HepG2 (cell line): ENCODE results near the gene CHML. TPM values are rescaled to one million over a fixed set of nuclear protein-coding genes. Genes with fewer than 3 reads are reported as not detected.

Experiments used
- ARNTL ChIP-seq: sonication (generic); formaldehyde crosslinking; IDR thresholded peaks from 2 replicates; pipeline ENCODE4 v1.4.0; 2020; ENCODE audit warnings: mild to moderate bottlenecking, missing genetic modification reagents
- ATF2 ChIP-seq: sonication (generic); formaldehyde crosslinking; IDR thresholded peaks from 2 replicates; pipeline ENCODE4 v1.4.0; 2020; ENCODE audit warnings: missing genetic modification reagents
- BCL6 ChIP-seq: IDR thresholded peaks from 2 replicates; pipeline ENCODE4 v1.6.1; 2016; ENCODE audit warnings: missing genetic modification reagents, missing compliant biosample characterization
- DRAP1 ChIP-seq: IDR thresholded peaks from 2 replicates; pipeline ENCODE4 v1.6.1; 2016; ENCODE audit warnings: missing genetic modification reagents, missing compliant biosample characterization
- FOXA3 ChIP-seq: IDR thresholded peaks from 2 replicates; pipeline ENCODE4 v1.6.1; 2016; ENCODE audit warnings: missing genetic modification reagents, missing compliant biosample characterization
- HHEX ChIP-seq: IDR thresholded peaks from 2 replicates; pipeline ENCODE4 v1.6.1; 2016; ENCODE audit warnings: control low read depth
- HNF1B ChIP-seq: sonication (generic); formaldehyde crosslinking; IDR thresholded peaks from 2 replicates; pipeline ENCODE4 v1.5.1; 2020; ENCODE audit warnings: mild to moderate bottlenecking, moderate library complexity, missing genetic modification reagents
- KDM5A ChIP-seq: fragments of 200-600 bp; sonication (generic); IDR thresholded peaks from 2 replicates; pipeline ENCODE4 v1.7.0; 2018; ENCODE audit warnings: antibody characterized with exemption, mild to moderate bottlenecking, low read length, borderline replicate concordance
- KLF11 ChIP-seq: IDR thresholded peaks from 2 replicates; pipeline ENCODE4 v1.6.1; 2016; ENCODE audit warnings: missing compliant biosample characterization
- REL ChIP-seq: sonication (generic); formaldehyde crosslinking; conservative IDR thresholded peaks from 2 replicates; pipeline ENCODE4 v1.8.0; 2022; ENCODE audit warnings: mild to moderate bottlenecking, missing genetic modification reagents, moderate library complexity
- SETDB1 ChIP-seq: sonication (generic); formaldehyde crosslinking; IDR thresholded peaks from 2 replicates; pipeline ENCODE4 v1.5.1; 2020; ENCODE audit warnings: missing genetic modification reagents, mild to moderate bottlenecking, borderline replicate concordance
- SIN3A ChIP-seq: IDR thresholded peaks from 2 replicates; pipeline ENCODE4 v1.6.1; 2011; ENCODE audit warnings: low read depth, mild to moderate bottlenecking, control low read depth, low read length, borderline replicate concordance
- SMAD3 ChIP-seq: sonication (generic); formaldehyde crosslinking; IDR thresholded peaks from 2 replicates; pipeline ENCODE4 v1.4.0; 2020; ENCODE audit warnings: missing genetic modification reagents
- ZEB1 ChIP-seq: IDR thresholded peaks from 2 replicates; pipeline ENCODE4 v1.6.1; 2012; ENCODE audit warnings: mild to moderate bottlenecking, low read depth, inconsistent platforms; ENCODE audit not compliant: insufficient replicate concordance
- ZNF331 ChIP-seq: sonication (generic); formaldehyde crosslinking; IDR thresholded peaks from 2 replicates; pipeline ENCODE4 v1.4.0; 2020; ENCODE audit warnings: missing genetic modification reagents
- ZNF446 ChIP-seq: sonication (generic); formaldehyde crosslinking; IDR thresholded peaks from 2 replicates; pipeline ENCODE4 v1.5.0; 2020; ENCODE audit warnings: mild to moderate bottlenecking, missing genetic modification reagents
- ZNF512B ChIP-seq: sonication (generic); formaldehyde crosslinking; IDR thresholded peaks from 2 replicates; pipeline ENCODE4 v1.5.1; 2020; ENCODE audit warnings: missing genetic modification reagents, mild to moderate bottlenecking, borderline replicate concordance
- ZNF556 ChIP-seq: sonication (generic); formaldehyde crosslinking; IDR thresholded peaks from 2 replicates; pipeline ENCODE4 v1.4.0; 2020; ENCODE audit warnings: mild to moderate bottlenecking, missing genetic modification reagents, borderline replicate concordance
- ZNF773 ChIP-seq: sonication (generic); formaldehyde crosslinking; IDR thresholded peaks from 2 replicates; pipeline ENCODE4 v1.4.0; 2020; ENCODE audit warnings: missing genetic modification reagents, borderline replicate concordance
- ZNF878 ChIP-seq: sonication (generic); formaldehyde crosslinking; IDR thresholded peaks from 2 replicates; pipeline ENCODE4 v1.8.1; 2023; ENCODE audit warnings: mild to moderate bottlenecking, missing genetic modification reagents, moderate library complexity
- ZXDC ChIP-seq: sonication (generic); formaldehyde crosslinking; IDR thresholded peaks from 2 replicates; pipeline ENCODE4 v1.5.0; 2020; ENCODE audit warnings: mild to moderate bottlenecking, missing genetic modification reagents
- polyA plus RNA-seq, 8 experiments: library from polyadenylated mRNA; depleted of rRNA in 3 of 8; stranded (reverse) in 7 of 8; unstranded in 1 of 8; fragments of >200 nt; fragmentation: Illumina TruSeq in 4 of 8; extraction: Trizol in 4 of 8; gene quantifications; 2 replicates each; pipeline versions ENCODE4 v1.2.1 to v1.2.3, GENCODE V29; 2011 to 2016; ENCODE audit warnings: low read depth in 4 of 8, missing spikeins in 1 of 8, mixed read lengths in 1 of 8; ENCODE audit not compliant: insufficient read depth in 1 of 8
- total RNA-seq, 5 experiments: library from RNA; depleted of rRNA; stranded (reverse); fragments of >200 nt; fragmentation: Illumina TruSeq; extraction: Trizol; gene quantifications; 2 replicates each; pipeline ENCODE4 v1.2.3, GENCODE V29; 2016; ENCODE audit warnings: low read depth in 1 of 5

CHML gene
- total and polyA plus RNA-seq, 2 of the 13 experiments (the other 11 are each of a cell fraction or from before 2014, with no cell fraction given): 5.2 to 16.7 TPM

GRCh38 chr1:241640867-241641622 lies 876 bp upstream of the CHML start (continued):
- TF ChIP-seq DRAP1 (CRISPR knock-in tag) (peak; percentile 34; the same call in 1 of the 2 replicates), ZNF446 (no peak), REL (CRISPR knock-in tag) (no peak), SIN3A (no peak), ZEB1 (peak; percentile 34), SMAD3 (CRISPR knock-in tag) (no peak), BCL6 (no peak), ZXDC (no peak), HNF1B (CRISPR knock-in tag) (no peak), KDM5A (no peak), ZNF773 (no peak), ZNF331 (CRISPR knock-in tag) (no peak), ZNF512B (CRISPR knock-in tag) (0 out of 2 replicates have a peak, but pooled peaks have one; percentile 3), ARNTL (0 out of 2 replicates have a peak, but pooled peaks have one; percentile 25), HHEX (CRISPR knock-in tag) (no peak), SETDB1 (CRISPR knock-in tag) (no peak; the same call in 1 of the 2 replicates), ZNF878 (CRISPR knock-in tag) (no peak), FOXA3 (CRISPR knock-in tag) (no peak; the same call in 1 of the 2 replicates), KLF11 (CRISPR knock-in tag) (no peak), ATF2 (CRISPR knock-in tag) (no peak), ZNF556 (CRISPR knock-in tag) (0 out of 2 replicates have a peak, but pooled peaks have one; percentile 8)
